SK-N-SH (cell line): Measurements from ENCODE around the gene GBP7. TPM values are rescaled to one million over a fixed set of nuclear protein-coding genes. Genes with fewer than 3 reads are reported as not detected.

ENCODE experiments used
- CTCF ChIA-PET: fragments of 300-600, 350-600 bp; formaldehyde crosslinking; extraction: SDS; loops from one replicate; lab custom pipeline; 2021; lab: Yijun Ruan, JAX
- POLR2A ChIA-PET: fragments of 350-600 bp; sonication (Branson Sonifier 250); formaldehyde crosslinking; extraction: SDS; loops from one replicate; lab custom pipeline; 2020; ENCODE audit warnings: antibody characterized with exemption, inconsistent platforms; lab: Yijun Ruan, JAX
- DNase-seq: peaks from one replicate; pipeline ENCODE4 v3.0.0; 2012
- H2AFZ ChIP-seq: fragments of 200-600 bp; sonication (generic); 2 replicates; pipeline ENCODE4 v1.8.1; 2016; ENCODE audit warnings: antibody characterized with exemption, mild to moderate bottlenecking, low read depth
- H3F3A ChIP-seq: fragments of 200-600 bp; sonication (generic); replicated peaks from 2 replicates; pipeline ENCODE3; 2016; ENCODE audit warnings: antibody characterized with exemption, mild to moderate bottlenecking; ENCODE audit not compliant: insufficient read depth
- H3K27ac ChIP-seq, 2 experiments: fragments of 200-500 bp in 1 of 2; fragments of 200-600 bp in 1 of 2; sonication (Bioruptor generic) in 1 of 2; sonication (generic), shearing (Covaris generic) in 1 of 2; 2 replicates each; pipeline versions ENCODE4 v1.5.1 to v1.6.1; 2014 to 2016; ENCODE audit warnings: low read depth in 2 of 2, inconsistent platforms in 1 of 2, low read length in 1 of 2, mild to moderate bottlenecking in 1 of 2, mixed read lengths in 1 of 2
- H3K27me3 ChIP-seq: fragments of 200-600 bp; sonication (generic), shearing (Covaris generic); 2 replicates; pipeline ENCODE4 v1.6.1; 2016; ENCODE audit warnings: mixed run types; ENCODE audit not compliant: insufficient read depth
- H3K36me3 ChIP-seq, 2 experiments: fragments of 200-500 bp in 1 of 2; fragments of 200-600 bp in 1 of 2; sonication (Bioruptor generic) in 1 of 2; sonication (generic) in 1 of 2; replicated peaks in 1 of 2; 2 replicates each; pipeline versions ENCODE3 to v1.5.1; 2014 to 2016; ENCODE audit warnings: low read length in 1 of 2, mild to moderate bottlenecking in 1 of 2; ENCODE audit not compliant: insufficient read depth in 2 of 2, control insufficient read depth in 1 of 2
- H3K4me1 ChIP-seq, 2 experiments: fragments of 200-500 bp in 1 of 2; fragments of 200-600 bp in 1 of 2; sonication (Bioruptor generic) in 1 of 2; sonication (generic), shearing (Covaris generic) in 1 of 2; 2 replicates each; pipeline versions ENCODE4 v1.5.1 to v1.6.1; 2014 to 2016; ENCODE audit warnings: low read depth in 1 of 2, low read length in 1 of 2, mixed run types in 1 of 2; ENCODE audit not compliant: insufficient read depth in 2 of 2, control insufficient read depth in 1 of 2
- H3K4me2 ChIP-seq: fragments of 200-600 bp; sonication (generic), shearing (Covaris generic); 2 replicates; pipeline ENCODE4 v1.6.1; 2017; ENCODE audit warnings: mixed run types
- H3K4me3 ChIP-seq, 2 experiments: fragments of 200-500 bp in 1 of 2; fragments of 200-600 bp in 1 of 2; sonication (Bioruptor generic) in 1 of 2; sonication (generic), shearing (Covaris generic) in 1 of 2; 2 replicates each; pipeline versions ENCODE4 v1.5.1 to v1.8.1; 2014 to 2016; ENCODE audit warnings: low read depth in 2 of 2, inconsistent platforms in 1 of 2, low read length in 1 of 2, mild to moderate bottlenecking in 1 of 2, mixed read lengths in 1 of 2, moderate library complexity in 1 of 2
- H3K79me2 ChIP-seq: fragments of 200-600 bp; sonication (generic); 2 replicates; pipeline ENCODE4 v1.8.1; 2017; ENCODE audit warnings: mild to moderate bottlenecking; ENCODE audit not compliant: insufficient read depth
- H3K9ac ChIP-seq: fragments of 200-600 bp; sonication (generic); 2 replicates; pipeline ENCODE4 v1.6.1; 2017; ENCODE audit warnings: mixed run types
- H3K9me2 ChIP-seq: fragments of 200-600 bp; sonication (generic); 2 replicates; pipeline ENCODE4 v1.6.1; 2017; ENCODE audit warnings: mixed run types
- H3K9me3 ChIP-seq: fragments of 200-600 bp; sonication (generic); 2 replicates; pipeline ENCODE4 v1.6.1; 2017; ENCODE audit warnings: mixed run types, mild to moderate bottlenecking, moderate library complexity
- H4K20me1 ChIP-seq: fragments of 200-600 bp; sonication (generic); 2 replicates; pipeline ENCODE4 v1.6.1; 2017; ENCODE audit warnings: mild to moderate bottlenecking, mixed run types; ENCODE audit not compliant: insufficient read depth
- FOSL2 ChIP-seq: IDR thresholded peaks from 2 replicates; pipeline ENCODE4 v1.4.0; 2012; ENCODE audit warnings: low read depth, mild to moderate bottlenecking, moderate library complexity, borderline replicate concordance
- FOXJ3 ChIP-seq: sonication (generic); formaldehyde crosslinking; IDR thresholded peaks from 2 replicates; pipeline ENCODE4 v1.5.1; 2020; ENCODE audit warnings: mild to moderate bottlenecking, missing genetic modification reagents
- FOXM1 ChIP-seq: IDR thresholded peaks from 2 replicates; pipeline ENCODE4 v1.4.0; 2012; ENCODE audit warnings: low read depth, mild to moderate bottlenecking
- GABPA ChIP-seq: IDR thresholded peaks from 2 replicates; pipeline ENCODE4 v1.4.0; 2012; ENCODE audit warnings: low read depth, mild to moderate bottlenecking
- JUND ChIP-seq: IDR thresholded peaks from 2 replicates; pipeline ENCODE4 v1.4.0; 2012
- MEF2A ChIP-seq: IDR thresholded peaks from 2 replicates; pipeline ENCODE4 v1.4.0; 2012; ENCODE audit warnings: low read depth, borderline replicate concordance
- MXI1 ChIP-seq: IDR thresholded peaks from 2 replicates; pipeline ENCODE4 v1.6.1; 2012; ENCODE audit warnings: mild to moderate bottlenecking, low read depth, low read length, improper control_type of control experiment
- NFIC ChIP-seq: IDR thresholded peaks from 2 replicates; pipeline ENCODE4 v1.4.0; 2012; ENCODE audit warnings: borderline replicate concordance
- NRF1 ChIP-seq: IDR thresholded peaks from 2 replicates; pipeline ENCODE4 v1.6.1; 2012; ENCODE audit warnings: low read depth, mild to moderate bottlenecking, low read length
- RAD21 ChIP-seq: IDR thresholded peaks from 2 replicates; pipeline ENCODE4 v1.6.1; 2012; ENCODE audit warnings: mild to moderate bottlenecking, low read length
- RCOR1 ChIP-seq: fragments of 150-350 bp; IDR thresholded peaks from 2 replicates; pipeline ENCODE4 v1.6.1; 2017; ENCODE audit warnings: antibody characterized with exemption, low read length
- RFX5 ChIP-seq: IDR thresholded peaks from 2 replicates; pipeline ENCODE4 v1.6.1; 2012; ENCODE audit warnings: mild to moderate bottlenecking, improper control_type of control experiment, low read length
- SMC3 ChIP-seq: IDR thresholded peaks from 2 replicates; pipeline ENCODE4 v1.6.1; 2012; ENCODE audit warnings: low read depth, low read length, improper control_type of control experiment
- TAF1 ChIP-seq: IDR thresholded peaks from 2 replicates; pipeline ENCODE4 v1.6.1; 2012; ENCODE audit warnings: low read depth, mild to moderate bottlenecking, low read length, moderate library complexity, borderline replicate concordance
- TCF12 ChIP-seq: IDR thresholded peaks from 2 replicates; pipeline ENCODE4 v1.4.0; 2012
- WGBS: methylation state at CpG from one replicate; pipeline ENCODE4 v1.1.6; 2017; ENCODE audit warnings: low lambda C conversion rate; 5-methylcytosine and 5-hydroxymethylcytosine counted together
- polyA plus RNA-seq, 3 experiments: library from polyadenylated mRNA; depleted of rRNA; stranded (reverse); fragments of >200 nt; gene quantifications; 2 replicates each; pipeline ENCODE4 v1.2.3, GENCODE V29; 2012
- TF ChIP-seq, protein P1 (sequence below): fragments of 150-350 bp; IDR thresholded peaks from 2 replicates; pipeline ENCODE4 v1.6.1; 2016; ENCODE audit warnings: mild to moderate bottlenecking, low read depth, low read length
- TF ChIP-seq, protein P2 (sequence below): IDR thresholded peaks from 2 replicates; pipeline ENCODE4 v1.4.0; 2012; ENCODE audit warnings: low read depth, borderline replicate concordance

Gene GBP7
- polyA plus RNA-seq, 1 of the 3 experiments (the other 2 are of a cell fraction): not detected

DNA sequence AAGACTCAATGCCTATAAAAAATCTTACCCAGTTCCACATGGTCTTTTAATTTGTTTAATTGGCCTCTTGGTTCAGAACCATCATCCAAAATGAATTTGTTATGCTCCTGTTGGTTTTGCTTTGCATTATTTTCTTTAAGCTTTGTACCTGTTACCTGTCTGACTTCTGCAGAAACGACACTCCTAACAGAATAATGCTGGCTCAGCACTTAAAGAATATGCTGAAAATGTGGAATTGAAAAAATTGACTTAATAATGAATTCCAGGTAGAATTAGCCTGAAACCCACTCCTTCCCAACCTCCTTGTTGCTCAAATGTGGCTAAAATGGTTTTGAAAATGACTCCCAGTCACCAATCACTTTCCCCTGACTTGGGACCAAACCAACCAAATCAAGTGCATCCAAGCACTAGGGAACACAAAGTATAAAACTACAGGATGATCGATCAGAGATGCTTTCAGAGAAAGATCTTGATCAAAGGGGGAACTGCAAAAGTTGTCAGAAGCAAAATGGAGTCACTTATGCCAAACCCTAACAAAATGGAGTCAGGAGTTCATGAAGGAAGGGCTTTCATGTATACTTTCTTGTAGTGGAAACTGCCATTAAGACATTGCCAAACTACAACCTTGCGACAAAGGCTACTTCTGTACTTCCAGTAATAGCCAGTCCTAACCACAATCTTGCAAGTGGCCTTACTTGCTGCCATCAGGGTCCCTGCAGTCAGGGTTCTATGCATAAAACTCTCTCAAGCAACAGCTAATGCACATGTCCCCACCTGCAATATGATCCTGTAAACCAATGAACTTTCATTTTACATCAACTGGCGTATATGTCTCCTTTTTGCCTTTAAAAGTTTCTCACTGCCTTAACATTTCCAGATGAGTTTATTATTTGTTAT is 5.4 kb downstream of the GBP7 start:
- TF ChIP-seq, protein P1, sequence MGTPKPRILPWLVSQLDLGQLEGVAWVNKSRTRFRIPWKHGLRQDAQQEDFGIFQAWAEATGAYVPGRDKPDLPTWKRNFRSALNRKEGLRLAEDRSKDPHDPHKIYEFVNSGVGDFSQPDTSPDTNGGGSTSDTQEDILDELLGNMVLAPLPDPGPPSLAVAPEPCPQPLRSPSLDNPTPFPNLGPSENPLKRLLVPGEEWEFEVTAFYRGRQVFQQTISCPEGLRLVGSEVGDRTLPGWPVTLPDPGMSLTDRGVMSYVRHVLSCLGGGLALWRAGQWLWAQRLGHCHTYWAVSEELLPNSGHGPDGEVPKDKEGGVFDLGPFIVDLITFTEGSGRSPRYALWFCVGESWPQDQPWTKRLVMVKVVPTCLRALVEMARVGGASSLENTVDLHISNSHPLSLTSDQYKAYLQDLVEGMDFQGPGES: no peak
- TF ChIP-seq JUND (no peak), MXI1 (no peak), RFX5 (no peak), FOSL2 (no peak), NFIC (no peak), SMC3 (no peak), RCOR1 (no peak), FOXJ3 (CRISPR knock-in tag) (no peak)

GRCh38 chr1:89169166-89169565 is 6.6 kb downstream of the GBP7 start:
- Histone ChIP-seq H3K79me2 (no peaks in the 10 kb centered on the region), H3K9ac (no peak overlapping the region), H3K9me2 (no peaks in the 10 kb centered on the region), H3K9me3 (no peaks in the 10 kb centered on the region), H3K4me3 (no peak overlapping the region), H3F3A (no peaks in the 10 kb centered on the region), H4K20me1 (no peaks in the 10 kb centered on the region), H3K27me3 (no peaks in the 10 kb centered on the region), H3K36me3 (no peaks in the 10 kb centered on the region), H3K4me1 (no peaks in the 10 kb centered on the region; a peak in 1 of 4 replicates), H3K27ac (no peak overlapping the region), H3K4me2 (no peak overlapping the region), H2AFZ (no peak overlapping the region)
- 16% methylated on average over 2 of the region's 2 CpGs for WGBS
- ChIA-PET CTCF (no interaction called here), POLR2A (no interaction called here)
- no peak for DNase-seq
- TF ChIP-seq SMC3 (no peak), NRF1 (no peak), RAD21 (no peak), MEF2A (no peak), GABPA (no peak), JUND (no peak), TAF1 (no peak), MXI1 (no peak), FOSL2 (no peak), FOXM1 (no peak), TCF12 (no peak), FOXJ3 (CRISPR knock-in tag) (no peak)
- TF ChIP-seq, protein P2, sequence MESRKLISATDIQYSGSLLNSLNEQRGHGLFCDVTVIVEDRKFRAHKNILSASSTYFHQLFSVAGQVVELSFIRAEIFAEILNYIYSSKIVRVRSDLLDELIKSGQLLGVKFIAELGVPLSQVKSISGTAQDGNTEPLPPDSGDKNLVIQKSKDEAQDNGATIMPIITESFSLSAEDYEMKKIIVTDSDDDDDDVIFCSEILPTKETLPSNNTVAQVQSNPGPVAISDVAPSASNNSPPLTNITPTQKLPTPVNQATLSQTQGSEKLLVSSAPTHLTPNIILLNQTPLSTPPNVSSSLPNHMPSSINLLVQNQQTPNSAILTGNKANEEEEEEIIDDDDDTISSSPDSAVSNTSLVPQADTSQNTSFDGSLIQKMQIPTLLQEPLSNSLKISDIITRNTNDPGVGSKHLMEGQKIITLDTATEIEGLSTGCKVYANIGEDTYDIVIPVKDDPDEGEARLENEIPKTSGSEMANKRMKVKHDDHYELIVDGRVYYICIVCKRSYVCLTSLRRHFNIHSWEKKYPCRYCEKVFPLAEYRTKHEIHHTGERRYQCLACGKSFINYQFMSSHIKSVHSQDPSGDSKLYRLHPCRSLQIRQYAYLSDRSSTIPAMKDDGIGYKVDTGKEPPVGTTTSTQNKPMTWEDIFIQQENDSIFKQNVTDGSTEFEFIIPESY: no peak
- TF ChIP-seq, protein P1: no peak

More for the DNA sequence above, 5.4 kb downstream of the GBP7 start:
- WGBS: 50% methylated on average over 4 of the region's 4 CpGs
- Histone ChIP-seq H3K27ac (no peak overlapping the region), H4K20me1 (no peaks in the 10 kb centered on the region), H3K79me2 (no peaks in the 10 kb centered on the region), H3K9me2 (no peaks in the 10 kb centered on the region), H3K36me3 (no peaks in the 10 kb centered on the region), H3K9ac (no peak overlapping the region), H3K4me3 (no peak overlapping the region), H2AFZ (no peak overlapping the region), H3K9me3 (no peaks in the 10 kb centered on the region), H3K27me3 (no peaks in the 10 kb centered on the region), H3K4me2 (no peak overlapping the region), H3K4me1 (no peaks in the 10 kb centered on the region), H3F3A (no peaks in the 10 kb centered on the region)
- DNase-seq: no peak
- POLR2A ChIA-PET: no interaction called here
- CTCF ChIA-PET: interaction anchor here (0.5 kb wide), 1 partner anchor 119 kb away, joined by 3 read pairs; no protein-coding TSS in a partner anchor
